ENCODE results near the gene RNU1-1.
"Not testable (repeated sequence)": the region's sequence is repeated elsewhere in the genome, so short reads cannot be mapped to it uniquely, and the experiment has no call there.

The RNU1-1 gene

DNA sequence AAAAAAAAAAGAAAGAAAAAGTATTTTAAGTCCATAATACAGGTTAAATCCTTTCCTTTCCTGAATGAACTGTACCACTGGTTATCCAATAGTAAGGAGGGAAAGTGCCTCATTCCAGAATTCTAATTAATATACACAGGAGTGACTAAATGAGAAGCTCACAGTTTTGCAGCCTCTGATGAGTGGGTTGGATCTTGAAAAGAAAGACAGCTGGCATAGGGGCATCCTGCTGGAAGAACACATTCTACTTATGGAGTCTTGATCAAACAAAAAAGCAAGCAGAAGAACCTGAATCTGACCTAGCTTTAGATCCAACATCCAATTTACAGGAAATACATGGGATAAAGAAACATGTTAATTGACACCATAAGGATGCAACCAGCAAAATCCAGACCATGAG, 27.1 kb downstream of the RNU1-1 start:
- H3K36me3 ChIP-seq (ENCODE audit: insufficient read depth, low read length): peaks cover 20% of the 10 kb centered on the region
- not testable (repeated sequence) for H3K27me3 ChIP-seq (ENCODE audit: insufficient read depth, low read length); H3K4me1 ChIP-seq (ENCODE audit: insufficient read depth, low read length); H3K27ac ChIP-seq (ENCODE audit: low read depth, low read length); H3K4me3 ChIP-seq (ENCODE audit: low read length); H3K9ac ChIP-seq (ENCODE audit: low read depth, low read length); H3K9me3 ChIP-seq (ENCODE audit: insufficient read depth, low read depth, low read length)

DNA sequence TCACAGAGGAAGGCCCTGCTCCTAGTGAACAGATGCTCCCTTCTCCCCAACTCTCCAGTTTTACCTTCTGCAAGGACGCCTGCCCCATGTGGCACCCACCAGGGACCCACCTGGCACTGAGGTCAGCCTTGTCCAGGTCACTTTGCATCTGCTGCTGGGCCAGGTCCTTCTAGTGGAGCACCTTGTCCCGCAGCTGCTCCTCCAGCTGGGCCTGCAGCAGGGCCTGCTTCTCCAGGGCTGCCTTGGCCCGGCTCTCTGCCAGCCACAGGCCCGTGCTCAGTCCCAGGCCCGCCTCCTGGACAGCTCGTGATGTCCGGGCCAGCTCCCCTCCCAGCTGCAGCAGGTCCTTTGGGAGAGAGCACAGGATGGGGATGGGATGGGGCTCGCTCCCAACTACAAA, 27.8 kb downstream of the RNU1-1 start:
- H3K36me3 ChIP-seq (ENCODE audit: insufficient read depth, low read length): peaks cover 25% of the 10 kb centered on the region
- H3K9ac ChIP-seq (ENCODE audit: low read depth, low read length); H3K27ac ChIP-seq (ENCODE audit: low read depth, low read length); H3K27me3 ChIP-seq (ENCODE audit: insufficient read depth, low read length); H3K4me1 ChIP-seq (ENCODE audit: insufficient read depth, low read length); H3K9me3 ChIP-seq (ENCODE audit: insufficient read depth, low read depth, low read length); H3K4me3 ChIP-seq (ENCODE audit: low read length): not testable (repeated sequence)
- WGBS: 95% methylated on average over 8 of the region's 8 CpGs

DNA sequence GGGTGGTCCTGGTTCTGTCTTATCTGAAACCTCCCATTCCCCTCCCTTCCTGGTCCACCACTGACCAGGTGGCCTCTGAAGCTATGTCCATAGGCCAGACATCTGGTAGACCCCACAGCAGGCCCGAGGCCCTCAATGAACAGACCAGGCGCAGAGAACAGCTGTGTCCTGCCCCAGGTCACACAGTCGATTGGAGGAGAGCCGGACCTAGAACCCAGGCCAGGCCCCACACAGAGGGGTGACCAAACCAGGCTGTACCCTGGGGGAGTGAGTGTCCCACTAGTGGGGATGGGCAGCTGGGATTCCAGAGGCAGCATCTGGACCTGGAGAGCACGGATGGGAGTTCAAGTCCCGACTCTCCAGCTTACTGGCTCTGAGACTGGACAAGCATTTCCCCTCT, 29.2 kb downstream of the RNU1-1 start:
- 96% methylated on average over 6 of the region's 6 CpGs for WGBS
- no peaks in the 10 kb centered on the region for H3K4me1 ChIP-seq (ENCODE audit: insufficient read depth, low read length)
- no peaks in the 10 kb centered on the region for H3K27me3 ChIP-seq (ENCODE audit: insufficient read depth, low read length)
- peaks cover 34% of the 10 kb centered on the region for H3K36me3 ChIP-seq (ENCODE audit: insufficient read depth, low read length)
- H3K27ac ChIP-seq (ENCODE audit: low read depth, low read length): no peak overlapping the region
- no peak overlapping the region for H3K9ac ChIP-seq (ENCODE audit: low read depth, low read length)
- H3K4me3 ChIP-seq (ENCODE audit: low read length): no peak overlapping the region
- H3K9me3 ChIP-seq (ENCODE audit: insufficient read depth, low read depth, low read length): no peaks in the 10 kb centered on the region

DNA sequence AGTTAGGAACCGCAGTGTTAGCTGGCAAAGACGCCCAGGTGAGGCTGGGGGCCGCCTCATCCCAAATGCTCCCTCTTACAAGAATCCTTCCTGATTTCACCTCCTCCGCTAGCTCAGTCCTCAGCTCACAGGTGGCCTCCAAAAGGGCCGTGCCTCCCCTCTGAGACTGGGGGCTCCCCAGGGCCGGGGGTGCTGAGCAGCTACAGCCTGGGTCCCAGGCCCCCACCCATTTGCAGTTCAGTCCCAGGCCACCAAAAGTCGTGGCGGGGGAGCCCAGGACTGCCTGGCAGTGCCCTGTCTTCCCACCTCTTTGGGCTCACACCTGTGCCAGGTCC, 29.6 kb downstream of the RNU1-1 start:
- peaks cover 29% of the 10 kb centered on the region for H3K36me3 ChIP-seq (ENCODE audit: insufficient read depth, low read length)
- no peak overlapping the region for H3K27ac ChIP-seq (ENCODE audit: low read depth, low read length)
- H3K4me3 ChIP-seq (ENCODE audit: low read length): no peak overlapping the region
- no peak overlapping the region for H3K9ac ChIP-seq (ENCODE audit: low read depth, low read length)
- 93% methylated on average over 8 of the region's 8 CpGs for WGBS
- no peaks in the 10 kb centered on the region for H3K9me3 ChIP-seq (ENCODE audit: insufficient read depth, low read depth, low read length)
- H3K4me1 ChIP-seq (ENCODE audit: insufficient read depth, low read length): no peaks in the 10 kb centered on the region
- H3K27me3 ChIP-seq (ENCODE audit: insufficient read depth, low read length): no peaks in the 10 kb centered on the region

DNA sequence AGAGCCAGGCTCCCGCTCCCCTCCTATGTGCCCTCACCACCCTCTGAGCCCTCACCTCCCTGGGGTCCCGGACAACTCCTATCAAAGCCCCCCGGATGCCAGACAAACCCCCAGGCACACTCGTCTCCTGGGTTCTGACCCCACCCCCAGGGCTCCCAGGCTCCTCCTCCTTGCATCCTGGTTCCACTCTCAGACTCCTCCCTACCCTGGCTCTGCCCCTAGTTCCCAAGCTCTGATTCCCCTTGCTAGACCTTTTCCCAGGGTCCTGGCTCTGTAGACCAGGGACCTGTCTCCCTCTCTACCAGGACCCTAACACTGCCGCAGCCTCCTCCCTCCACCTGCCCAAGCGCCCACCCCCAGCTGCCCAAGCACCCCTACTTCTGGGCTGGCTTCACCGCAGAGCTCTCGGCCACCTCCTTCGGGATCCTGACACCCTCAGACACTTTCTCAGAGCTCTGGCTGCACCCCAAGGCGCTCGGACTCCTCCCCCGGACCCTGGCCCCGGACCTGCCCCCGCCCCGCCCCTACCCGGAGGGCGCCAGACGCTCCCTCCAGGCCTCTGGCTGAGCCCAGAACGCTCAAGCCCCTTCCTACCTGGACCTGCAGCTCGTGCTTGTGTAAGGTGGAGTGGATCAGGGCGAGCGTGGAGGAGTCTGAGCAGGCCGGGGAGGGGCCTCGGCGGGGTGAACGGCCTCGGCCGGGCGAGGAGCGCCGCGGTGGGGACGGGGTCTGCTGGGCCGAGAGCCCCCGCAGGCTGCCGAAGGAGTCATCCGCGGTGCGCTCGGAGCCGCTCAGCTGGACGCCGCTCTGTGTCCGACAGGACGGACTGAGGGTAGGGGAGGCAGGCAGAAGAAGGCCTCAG, 30.2 kb downstream of the RNU1-1 start:
- 90% methylated on average over 42 of the region's 45 CpGs for WGBS
- H3K36me3 ChIP-seq (ENCODE audit: insufficient read depth, low read length): peaks cover 27% of the 10 kb centered on the region
- H3K27ac ChIP-seq (ENCODE audit: low read depth, low read length): not testable (repeated sequence)

DNA sequence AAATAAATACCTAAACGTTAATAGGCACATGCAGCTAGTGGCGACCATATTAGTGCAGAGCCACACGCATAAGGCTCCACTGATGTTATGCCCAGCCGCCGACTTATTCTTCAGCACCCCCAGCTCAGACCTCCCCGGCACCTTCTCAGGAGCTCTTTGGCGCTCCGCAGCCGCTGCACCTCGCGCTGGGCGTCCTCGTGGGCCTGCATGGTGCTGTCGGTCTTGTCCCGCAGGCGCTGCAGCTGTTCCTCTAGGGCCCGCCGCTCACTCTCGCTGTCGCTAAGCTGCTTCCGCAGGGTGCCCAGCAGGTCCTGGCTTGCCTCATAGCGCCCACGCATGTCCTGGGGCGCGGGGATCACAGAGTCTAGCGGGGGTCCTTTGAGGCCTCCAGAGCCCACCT, 30.9 kb downstream of the RNU1-1 start:
- not testable (repeated sequence) for H3K4me3 ChIP-seq (ENCODE audit: low read length); H3K4me1 ChIP-seq (ENCODE audit: insufficient read depth, low read length); H3K27me3 ChIP-seq (ENCODE audit: insufficient read depth, low read length); H3K9me3 ChIP-seq (ENCODE audit: insufficient read depth, low read depth, low read length); H3K27ac ChIP-seq (ENCODE audit: low read depth, low read length); H3K9ac ChIP-seq (ENCODE audit: low read depth, low read length)
- H3K36me3 ChIP-seq (ENCODE audit: insufficient read depth, low read length): peaks cover 34% of the 10 kb centered on the region
- 96% methylated on average over 26 of the region's 26 CpGs for WGBS

More for the DNA sequence above, 30.2 kb downstream of the RNU1-1 start:
- not testable (repeated sequence) for H3K4me3 ChIP-seq (ENCODE audit: low read length); H3K9me3 ChIP-seq (ENCODE audit: insufficient read depth, low read depth, low read length); H3K4me1 ChIP-seq (ENCODE audit: insufficient read depth, low read length); H3K9ac ChIP-seq (ENCODE audit: low read depth, low read length); H3K27me3 ChIP-seq (ENCODE audit: insufficient read depth, low read length)

DNA sequence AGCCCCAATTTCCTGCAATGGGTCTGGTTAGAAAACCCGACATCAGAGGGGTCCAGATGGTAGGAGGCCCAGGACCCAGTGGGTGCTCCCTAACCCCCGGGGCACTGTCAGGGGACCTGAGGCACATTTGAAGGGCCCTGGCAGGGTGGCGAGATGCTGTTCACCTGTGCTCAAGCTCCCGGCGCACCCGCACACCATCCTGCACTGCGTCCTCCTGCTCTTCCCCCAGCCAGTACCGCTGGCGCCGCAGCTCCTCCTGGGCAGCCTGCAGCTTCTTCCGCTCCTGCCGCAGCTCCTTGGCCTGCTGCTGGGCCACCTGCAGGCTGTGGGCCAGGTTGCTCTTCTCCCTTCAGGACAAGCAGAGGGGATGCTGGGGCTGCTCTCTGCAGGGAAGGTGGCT, 36.0 kb downstream of the RNU1-1 start:
- no peaks in the 10 kb centered on the region for H3K4me1 ChIP-seq (ENCODE audit: insufficient read depth, low read length)
- no peak overlapping the region for H3K9ac ChIP-seq (ENCODE audit: low read depth, low read length)
- H3K27ac ChIP-seq (ENCODE audit: low read depth, low read length): no peak overlapping the region
- H3K27me3 ChIP-seq (ENCODE audit: insufficient read depth, low read length): no peaks in the 10 kb centered on the region
- H3K4me3 ChIP-seq (ENCODE audit: low read length): no peak overlapping the region
- H3K36me3 ChIP-seq (ENCODE audit: insufficient read depth, low read length): peaks cover 49% of the 10 kb centered on the region
- WGBS: 95% methylated on average over 12 of the region's 12 CpGs
- H3K9me3 ChIP-seq (ENCODE audit: insufficient read depth, low read depth, low read length): no peaks in the 10 kb centered on the region

DNA sequence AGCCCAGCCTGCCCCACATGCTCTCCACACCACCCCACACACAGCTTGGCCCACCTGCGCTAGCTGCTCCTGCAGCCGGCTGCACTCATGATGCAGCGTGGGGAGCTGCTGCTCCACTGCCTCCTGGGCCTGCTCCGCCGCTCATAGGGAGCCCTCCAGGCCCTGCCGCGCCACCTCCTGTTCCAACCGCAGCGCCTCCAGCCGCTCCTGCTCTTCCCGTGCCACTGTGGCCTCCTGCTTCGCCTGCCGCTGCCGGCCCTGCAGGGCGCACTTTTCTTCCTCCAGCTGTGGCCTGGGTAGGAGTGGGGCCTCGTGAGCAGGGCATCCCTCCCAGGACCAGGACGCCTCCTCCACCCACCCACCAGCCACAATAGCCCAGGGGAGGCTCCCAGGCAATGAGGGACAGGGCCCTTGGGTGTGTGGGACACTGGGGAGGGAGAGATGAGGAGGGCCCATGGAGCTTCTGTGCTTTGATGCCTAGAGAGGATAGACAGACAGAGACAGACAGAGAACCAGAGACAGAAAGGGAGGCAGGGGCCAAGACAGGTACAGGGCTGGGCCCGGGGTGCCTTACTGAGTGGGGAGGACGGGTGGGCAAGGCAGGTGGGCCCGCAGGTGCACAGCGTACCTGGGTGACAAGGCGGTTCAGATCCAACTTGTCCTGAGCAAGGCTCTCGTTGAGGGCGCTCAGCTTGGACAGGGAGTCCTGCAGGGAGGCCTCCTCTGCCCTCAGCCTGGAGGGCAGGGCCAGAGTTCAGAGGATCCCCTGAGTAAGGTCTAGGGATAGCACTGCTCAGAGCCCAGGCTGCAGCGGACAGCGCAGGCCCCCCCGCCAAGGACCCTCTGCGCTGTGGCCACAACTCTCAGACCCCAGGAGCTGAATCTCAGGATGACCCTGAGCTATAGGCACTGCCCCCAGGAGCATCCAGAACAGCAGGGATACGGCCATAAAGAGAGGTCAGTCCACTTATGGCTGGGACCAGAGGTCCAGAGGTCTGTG, 38.0 kb downstream of the RNU1-1 start:
- not testable (repeated sequence) for H3K9ac ChIP-seq (ENCODE audit: low read depth, low read length); H3K27me3 ChIP-seq (ENCODE audit: insufficient read depth, low read length); H3K27ac ChIP-seq (ENCODE audit: low read depth, low read length); H3K4me1 ChIP-seq (ENCODE audit: insufficient read depth, low read length); H3K4me3 ChIP-seq (ENCODE audit: low read length); H3K9me3 ChIP-seq (ENCODE audit: insufficient read depth, low read depth, low read length)
- 90% methylated on average over 26 of the region's 29 CpGs for WGBS
- peaks cover 54% of the 10 kb centered on the region for H3K36me3 ChIP-seq (ENCODE audit: insufficient read depth, low read length)

DNA sequence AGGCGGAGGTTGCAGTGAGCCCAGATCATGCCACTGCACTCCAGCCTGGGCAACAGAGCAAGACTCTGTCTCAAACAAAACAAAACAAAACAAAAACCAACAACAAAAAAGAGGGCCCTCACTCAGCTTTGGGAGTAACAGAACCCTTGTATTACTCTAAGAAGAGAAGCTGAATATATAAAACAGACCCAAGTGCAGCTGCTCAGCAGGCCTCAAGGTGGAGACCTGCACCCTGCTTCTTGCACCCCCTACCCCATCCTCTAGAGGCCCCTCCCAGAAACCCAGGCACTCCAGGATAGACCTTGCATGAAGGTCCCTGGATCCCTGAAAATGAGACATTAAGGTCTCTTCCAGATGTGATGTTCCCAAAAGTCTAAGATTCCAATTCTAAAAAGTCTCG, 39.2 kb downstream of the RNU1-1 start:
- not testable (repeated sequence) for H3K9ac ChIP-seq (ENCODE audit: low read depth, low read length); H3K4me3 ChIP-seq (ENCODE audit: low read length); H3K27ac ChIP-seq (ENCODE audit: low read depth, low read length); H3K9me3 ChIP-seq (ENCODE audit: insufficient read depth, low read depth, low read length); H3K4me1 ChIP-seq (ENCODE audit: insufficient read depth, low read length); H3K27me3 ChIP-seq (ENCODE audit: insufficient read depth, low read length)
- WGBS: 89% methylated on average over 1 of the region's 2 CpGs
- peaks cover 49% of the 10 kb centered on the region for H3K36me3 ChIP-seq (ENCODE audit: insufficient read depth, low read length)

DNA sequence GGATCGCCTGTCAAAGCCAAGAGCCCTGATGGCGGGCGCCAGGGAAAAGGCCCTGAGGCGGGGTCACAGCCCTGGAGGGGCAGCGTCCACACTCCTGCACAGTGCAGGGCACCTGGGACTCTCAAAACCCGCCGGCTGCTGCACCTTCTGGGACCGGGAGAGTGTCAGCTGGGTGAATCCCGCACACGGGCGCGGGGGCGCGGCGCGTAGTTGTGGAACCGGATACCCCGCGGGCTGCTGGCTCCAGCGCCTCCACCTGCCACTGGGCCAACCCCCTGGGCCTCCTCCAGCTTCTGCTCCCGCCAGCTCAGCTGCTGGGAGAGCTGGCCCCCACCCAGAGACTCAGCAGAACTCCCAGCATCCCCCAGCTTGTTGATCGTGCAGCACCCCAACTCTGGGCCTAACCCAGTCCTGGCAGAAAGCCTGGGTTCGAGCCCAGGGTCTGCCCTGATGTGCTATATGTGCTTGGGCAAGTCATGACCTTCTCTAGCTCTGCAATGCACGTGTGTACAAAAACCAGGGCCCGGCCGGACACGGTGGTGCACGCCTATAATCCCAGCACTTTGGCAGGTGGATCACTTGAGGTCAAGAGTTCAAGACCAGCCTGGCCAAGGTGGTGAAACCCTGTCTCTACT, 39.8 kb downstream of the RNU1-1 start:
- 95% methylated on average over 28 of the region's 28 CpGs for WGBS
- Histone ChIP-seq H3K4me3 (ENCODE audit: low read length) (no peak overlapping the region), H3K4me1 (ENCODE audit: insufficient read depth, low read length) (no peaks in the 10 kb centered on the region), H3K9ac (ENCODE audit: low read depth, low read length) (no peak overlapping the region), H3K27me3 (ENCODE audit: insufficient read depth, low read length) (no peaks in the 10 kb centered on the region), H3K27ac (ENCODE audit: low read depth, low read length) (no peak overlapping the region), H3K36me3 (ENCODE audit: insufficient read depth, low read length) (peaks cover 49% of the 10 kb centered on the region), H3K9me3 (ENCODE audit: insufficient read depth, low read depth, low read length) (no peaks in the 10 kb centered on the region)

DNA sequence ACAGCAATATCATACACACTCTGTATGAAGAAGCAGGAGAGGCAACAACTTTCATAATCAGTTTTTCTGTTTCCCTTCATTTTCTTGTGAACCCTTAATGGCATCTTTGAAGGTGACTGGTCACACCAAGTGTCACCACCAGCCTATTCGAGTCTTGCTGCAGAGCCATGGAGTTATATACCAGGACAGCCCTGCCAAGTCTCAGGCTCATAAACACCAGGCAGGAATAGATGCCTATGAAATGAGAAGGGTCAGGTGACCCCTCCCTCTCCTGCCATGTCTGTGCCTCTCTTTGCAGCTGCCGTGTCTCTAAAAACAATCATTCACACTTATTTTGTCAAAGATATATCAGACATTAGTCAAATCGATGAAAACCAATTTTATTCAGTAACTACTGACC, 45.5 kb downstream of the RNU1-1 start:
- WGBS: 81% methylated on average over 3 of the region's 3 CpGs
- peaks cover 23% of the 10 kb centered on the region for H3K36me3 ChIP-seq (ENCODE audit: insufficient read depth, low read length)
- no peak overlapping the region for H3K27ac ChIP-seq (ENCODE audit: low read depth, low read length)
- no peaks in the 10 kb centered on the region for H3K9me3 ChIP-seq (ENCODE audit: insufficient read depth, low read depth, low read length)
- H3K4me1 ChIP-seq (ENCODE audit: insufficient read depth, low read length): no peaks in the 10 kb centered on the region
- H3K27me3 ChIP-seq (ENCODE audit: insufficient read depth, low read length): no peaks in the 10 kb centered on the region
- H3K9ac ChIP-seq (ENCODE audit: low read depth, low read length): no peak overlapping the region
- H3K4me3 ChIP-seq (ENCODE audit: low read length): no peak overlapping the region
